AG04450 (cell line): ENCODE measurements around the gene CFAP410. TPM values are rescaled to one million over a fixed set of nuclear protein-coding genes. Genes with fewer than 3 reads are reported as not detected.

Experiments used
- CTCF ChIA-PET: fragments of 300-600, 350-600 bp; formaldehyde crosslinking; extraction: SDS; loops from one replicate; lab custom pipeline; 2022; ENCODE audit warnings: antibody characterized with exemption, inconsistent platforms; lab: Charles Lee
- POLR2A ChIA-PET: fragments of 350-600 bp; formaldehyde crosslinking; extraction: SDS; loops from one replicate; lab custom pipeline; 2021; ENCODE audit warnings: antibody characterized with exemption, inconsistent platforms; lab: Yijun Ruan, JAX
- DNase-seq: peaks from one replicate; pipeline ENCODE4 v3.0.0-alpha.2; 2011; ENCODE audit warnings: low read depth, low spot score
- H3K27ac ChIP-seq: one replicate; pipeline ENCODE4 v1.5.1; 2012; ENCODE audit warnings: low read depth, low read length, control low read depth
- H3K27me3 ChIP-seq: one replicate; pipeline ENCODE4 v1.6.0; 2012; ENCODE audit warnings: low read length; ENCODE audit not compliant: control insufficient read depth, insufficient read depth
- H3K4me3 ChIP-seq: 2 replicates; pipeline ENCODE4 v1.5.1; 2011; ENCODE audit warnings: mild to moderate bottlenecking, low read depth, low read length, control low read depth
- H3K9me3 ChIP-seq: 2 replicates; pipeline ENCODE4 v1.5.1; 2012; ENCODE audit warnings: low read length; ENCODE audit not compliant: control insufficient read depth, insufficient read depth
- CTCF ChIP-seq: IDR thresholded peaks from 2 replicates; pipeline ENCODE4 v1.5.1; 2011; ENCODE audit warnings: low read depth, low read length, control low read depth, inconsistent platforms
- polyA minus RNA-seq: library from RNA; depleted of rRNA, polyadenylated mRNA; stranded (reverse); fragments of >200 nt; gene quantifications from 2 replicates; pipeline ENCODE4 v1.2.3, GENCODE V29; 2011; rRNA and poly(A)+ RNA removed
- polyA plus RNA-seq: library from polyadenylated mRNA; depleted of rRNA; stranded (reverse); fragments of >200 nt; gene quantifications from 2 replicates; pipeline ENCODE4 v1.2.3, GENCODE V29; 2011; rRNA removed

The CFAP410 gene
- polyA plus RNA-seq (3.7 and 7.1 TPM in 2 replicates), polyA minus RNA-seq (1.7 TPM in 2 replicates)

- ChIA-PET CTCF (interaction anchor here (0.6 to 1.9 kb wide), 3 partner anchors 42 to 193 kb away, joined by 5 to 8 read pairs (median 5); no protein-coding TSS in a partner anchor), POLR2A (interaction anchor here (0.7 to 1.4 kb wide), 3 partner anchors 14 to 35 kb away, joined by 3 to 4 read pairs (median 3); partner anchors contain the start of gene TRPM2)
These were observed at the start of gene CFAP410 for GRCh38 chr21:44338971-44339910. Gene CFAP410 (minus strand): TSS chr21:44339390. CDS start chr21:44339194, 196 bp downstream.

GRCh38 chr21:44384968-44385367, 45.8 kb upstream of the CFAP410 start:
- no peak for DNase-seq
- peaks cover 17% of the 10 kb centered on the region for H3K9me3 ChIP-seq
- ChIA-PET CTCF (no interaction called here), POLR2A (no interaction called here)
- H3K27ac ChIP-seq = no peak overlapping the region
- TF ChIP-seq CTCF = no peak
- H3K4me3 ChIP-seq = no peak overlapping the region
- H3K27me3 ChIP-seq = no peaks in the 10 kb centered on the region

More at GRCh38 chr21:44338971-44339910, at the start of gene CFAP410:
- no peaks in the 10 kb centered on the region; the same call in 1 of the 2 replicates for H3K9me3 ChIP-seq
- peaks cover 5% of the 10 kb centered on the region for H3K27me3 ChIP-seq
- TF ChIP-seq CTCF = no peak
- peak; percentile 89 for DNase-seq
- H3K27ac ChIP-seq = peak within 1 kb of the TSS; percentile 97
- H3K4me3 ChIP-seq = peak within 1 kb of the TSS; percentile 95

GRCh38 chr21:44383216-44383615, 44.0 kb upstream of the CFAP410 start:
- Histone ChIP-seq H3K4me3 (no peak overlapping the region), H3K27ac (no peak overlapping the region), H3K27me3 (no peaks in the 10 kb centered on the region), H3K9me3 (peaks cover 34% of the 10 kb centered on the region)
- TF ChIP-seq CTCF = no peak
- CTCF ChIA-PET = no interaction called here
- no peak for DNase-seq
- POLR2A ChIA-PET = no interaction called here

- Histone ChIP-seq H3K27ac (no peak overlapping the region), H3K4me3 (no peak overlapping the region), H3K9me3 (peaks cover 41% of the 10 kb centered on the region), H3K27me3 (no peaks in the 10 kb centered on the region)
- no peak for DNase-seq
- CTCF ChIA-PET = no interaction called here
- TF ChIP-seq CTCF = no peak
- POLR2A ChIA-PET = no interaction called here
These were observed 43.3 kb upstream of the CFAP410 start for GRCh38 chr21:44382536-44382935.

GRCh38 chr21:44381874-44382273, 42.7 kb upstream of the CFAP410 start:
- TF ChIP-seq CTCF = no peak
- ChIA-PET POLR2A (no interaction called here), CTCF (no interaction called here)
- H3K9me3 ChIP-seq = peaks cover 41% of the 10 kb centered on the region
- H3K27ac ChIP-seq = no peak overlapping the region
- DNase-seq = no peak
- H3K27me3 ChIP-seq = no peaks in the 10 kb centered on the region
- no peak overlapping the region for H3K4me3 ChIP-seq
